Activated CD8-positive, alpha-beta memory T cell treated with anti-CD3 and anti-CD28 coated beads for 36 hours (primary cell): Measurements from ENCODE around the gene TPH2. TPM values are rescaled to one million over a fixed set of nuclear protein-coding genes. Genes with fewer than 3 reads are reported as not detected.

ENCODE experiments used
- CTCF ChIA-PET: fragments of 350-600 bp; sonication (Branson Sonifier 250); formaldehyde crosslinking; loops from one replicate; lab custom pipeline; 2021; ENCODE audit warnings: antibody characterized with exemption; lab: Charles Lee
- POLR2A ChIA-PET: fragments of 350-600 bp; sonication (Branson Sonifier 250); formaldehyde crosslinking; loops from one replicate; lab custom pipeline; 2021; ENCODE audit warnings: antibody characterized with exemption; lab: Charles Lee
- total RNA-seq, 2 experiments: library from RNA; stranded (reverse); gene quantifications; one replicate each; pipeline ENCODE4 v1.2.3, GENCODE V29; 2021

TPH2 gene
- total RNA-seq, 2 experiments from 2014 or later = not detected

GRCh38 chr12:72024613-72025012 is 86.0 kb downstream of the TPH2 start:
- ChIA-PET POLR2A (no interaction called here), CTCF (no interaction called here)

- POLR2A ChIA-PET = no interaction called here
- CTCF ChIA-PET = no interaction called here
These were observed 86.9 kb downstream of the TPH2 start for GRCh38 chr12:72025524-72025923.

- CTCF ChIA-PET = no interaction called here
These were observed 90.3 kb downstream of the TPH2 start for GRCh38 chr12:72028966-72029365.

GRCh38 chr12:72030277-72030676 is 91.6 kb downstream of the TPH2 start:
- CTCF ChIA-PET = no interaction called here
- POLR2A ChIA-PET = no interaction called here

More at GRCh38 chr12:72028966-72029365, 90.3 kb downstream of the TPH2 start:
- POLR2A ChIA-PET = no interaction called here

GRCh38 chr12:72031066-72031465 is 92.4 kb downstream of the TPH2 start:
- CTCF ChIA-PET = no interaction called here

GRCh38 chr12:72033991-72034390 is 95.3 kb downstream of the TPH2 start:
- POLR2A ChIA-PET = no interaction called here
- CTCF ChIA-PET = no interaction called here

More at GRCh38 chr12:72031066-72031465, 92.4 kb downstream of the TPH2 start:
- POLR2A ChIA-PET = no interaction called here

- POLR2A ChIA-PET = no interaction called here
- CTCF ChIA-PET = no interaction called here
These were observed 97.0 kb downstream of the TPH2 start for GRCh38 chr12:72035625-72036024.

- POLR2A ChIA-PET = no interaction called here
- CTCF ChIA-PET = no interaction called here
These were observed 97.7 kb downstream of the TPH2 start for GRCh38 chr12:72036393-72036792.

GRCh38 chr12:72037006-72037795 is 98.6 kb downstream of the TPH2 start:
- POLR2A ChIA-PET = no interaction called here
- CTCF ChIA-PET = no interaction called here

- CTCF ChIA-PET = no interaction called here
These were observed 103.2 kb downstream of the TPH2 start for GRCh38 chr12:72041811-72042210.

GRCh38 chr12:72053604-72054003 is 115.0 kb downstream of the TPH2 start:
- POLR2A ChIA-PET = no interaction called here

More at GRCh38 chr12:72041811-72042210, 103.2 kb downstream of the TPH2 start:
- POLR2A ChIA-PET = no interaction called here

GRCh38 chr12:72054511-72054910 is 115.9 kb downstream of the TPH2 start:
- CTCF ChIA-PET = no interaction called here

More at GRCh38 chr12:72053604-72054003, 115.0 kb downstream of the TPH2 start:
- CTCF ChIA-PET = no interaction called here

GRCh38 chr12:72057330-72057914 is 118.8 kb downstream of the TPH2 start:
- POLR2A ChIA-PET = no interaction called here
- CTCF ChIA-PET = no interaction called here

More at GRCh38 chr12:72054511-72054910, 115.9 kb downstream of the TPH2 start:
- POLR2A ChIA-PET = no interaction called here

GRCh38 chr12:72063073-72063472 is 124.4 kb downstream of the TPH2 start:
- ChIA-PET CTCF (no interaction called here), POLR2A (no interaction called here)

- POLR2A ChIA-PET = no interaction called here
These were observed 132.4 kb downstream of the TPH2 start for GRCh38 chr12:72071030-72071429.

GRCh38 chr12:72072592-72073212 is 134.1 kb downstream of the TPH2 start:
- ChIA-PET POLR2A (no interaction called here), CTCF (no interaction called here)

More at GRCh38 chr12:72071030-72071429, 132.4 kb downstream of the TPH2 start:
- CTCF ChIA-PET = no interaction called here

GRCh38 chr12:72074065-72074464 is 135.4 kb downstream of the TPH2 start:
- CTCF ChIA-PET = no interaction called here
- POLR2A ChIA-PET = no interaction called here

- CTCF ChIA-PET = no interaction called here
- POLR2A ChIA-PET = no interaction called here
These were observed 136.3 kb downstream of the TPH2 start for GRCh38 chr12:72074956-72075355.

- ChIA-PET POLR2A (no interaction called here), CTCF (no interaction called here)
These were observed 136.8 kb downstream of the TPH2 start for GRCh38 chr12:72075401-72075800.

GRCh38 chr12:72075891-72076557 is 137.4 kb downstream of the TPH2 start:
- CTCF ChIA-PET = no interaction called here
- POLR2A ChIA-PET = no interaction called here
